Loucy (cell line): Measurements from ENCODE around the gene STIMATE.

Experiments used
- H2AFZ ChIP-seq: fragments of 200-600 bp; sonication (generic); 2 replicates; pipeline ENCODE4 v1.6.0; 2016; ENCODE audit warnings: antibody characterized with exemption, mild to moderate bottlenecking, low read length, moderate library complexity
- H3F3A ChIP-seq: fragments of 200-600 bp; 2 replicates; pipeline ENCODE4 v1.6.0; 2016; ENCODE audit warnings: antibody characterized with exemption, low read depth, mild to moderate bottlenecking
- H3K27me3 ChIP-seq: fragments of 200-600 bp; sonication (generic); 2 replicates; pipeline ENCODE4 v1.6.1; 2014; ENCODE audit warnings: low read length, mild to moderate bottlenecking; ENCODE audit not compliant: insufficient read depth, poor library complexity, severe bottlenecking
- H3K36me3 ChIP-seq: fragments of 200-600 bp; sonication (generic); 2 replicates; pipeline ENCODE4 v1.6.1; 2016; ENCODE audit warnings: low read length; ENCODE audit not compliant: insufficient read depth
- H3K4me1 ChIP-seq: fragments of 200-600 bp; sonication (generic); 2 replicates; pipeline ENCODE4 v1.5.1; 2014; ENCODE audit warnings: low read length, mild to moderate bottlenecking; ENCODE audit not compliant: insufficient read depth, poor library complexity, severe bottlenecking
- H3K4me2 ChIP-seq: fragments of 200-600 bp; sonication (generic); 2 replicates; pipeline ENCODE4 v1.6.0; 2014; ENCODE audit warnings: antibody characterized with exemption, low read length, low read depth, mild to moderate bottlenecking; ENCODE audit not compliant: poor library complexity, severe bottlenecking
- H3K4me3 ChIP-seq: fragments of 200-600 bp; sonication (generic); 2 replicates; pipeline ENCODE4 v1.5.1; 2014; ENCODE audit warnings: low read length, mild to moderate bottlenecking, mixed read lengths; ENCODE audit not compliant: poor library complexity, severe bottlenecking
- H3K79me2 ChIP-seq: fragments of 200-600 bp; sonication (generic); 2 replicates; pipeline ENCODE4 v1.6.1; 2014; ENCODE audit warnings: low read length; ENCODE audit not compliant: insufficient read depth
- H3K9ac ChIP-seq: fragments of 200-600 bp; sonication (generic); 2 replicates; pipeline ENCODE4 v1.6.0; 2014; ENCODE audit warnings: mild to moderate bottlenecking, low read depth, low read length, moderate library complexity; ENCODE audit not compliant: poor library complexity, severe bottlenecking
- H3K9me2 ChIP-seq: fragments of 200-600 bp; sonication (generic); replicated peaks from 2 replicates; pipeline ENCODE4 v1.6.1; 2016; ENCODE audit warnings: low read depth, low read length, mixed read lengths
- H3K9me3 ChIP-seq: fragments of 200-600 bp; sonication (generic); 2 replicates; pipeline ENCODE4 v1.6.1; 2014; ENCODE audit warnings: mild to moderate bottlenecking, antibody characterized with exemption, low read length, low read depth; ENCODE audit not compliant: insufficient read depth
- H4K20me1 ChIP-seq: fragments of 200-600 bp; sonication (generic); 2 replicates; pipeline ENCODE4 v1.6.0; 2014; ENCODE audit warnings: antibody characterized with exemption, low read length, mild to moderate bottlenecking; ENCODE audit not compliant: insufficient read depth, poor library complexity, severe bottlenecking
- CTCF ChIP-seq: fragments of 200-600 bp; sonication (generic); conservative IDR thresholded peaks from 2 replicates; pipeline ENCODE4 v1.5.1; 2014; ENCODE audit warnings: mild to moderate bottlenecking, antibody characterized with exemption, low read length
- EZH2phosphoT487 ChIP-seq: fragments of 200-600 bp; IDR thresholded peaks from 2 replicates; pipeline ENCODE4 v1.6.1; 2018; ENCODE audit warnings: antibody characterized with exemption, mild to moderate bottlenecking, moderate library complexity, borderline replicate concordance

STIMATE gene

GRCh38 chr3:52859686-52860423 is 37.5 kb downstream of the STIMATE start:
- Histone ChIP-seq H3K79me2 (no peaks in the 10 kb centered on the region), H3K27me3 (no peaks in the 10 kb centered on the region), H2AFZ (no peak overlapping the region), H3K9me3 (no peaks in the 10 kb centered on the region), H3K9me2 (no peaks in the 10 kb centered on the region), H3K4me3 (no peak overlapping the region), H3F3A (no peaks in the 10 kb centered on the region), H3K9ac (no peak overlapping the region), H3K4me1 (no peaks in the 10 kb centered on the region), H4K20me1 (no peaks in the 10 kb centered on the region), H3K4me2 (no peak overlapping the region), H3K36me3 (no peaks in the 10 kb centered on the region; the same call in 1 of the 2 replicates)
- TF ChIP-seq EZH2phosphoT487 (no peak), CTCF (no peak)

- H3K4me1 ChIP-seq = no peaks in the 10 kb centered on the region
- no peak overlapping the region for H3K4me2 ChIP-seq
- H3K9me2 ChIP-seq = no peaks in the 10 kb centered on the region
- H2AFZ ChIP-seq = no peak overlapping the region
- H3K79me2 ChIP-seq = no peaks in the 10 kb centered on the region
- no peaks in the 10 kb centered on the region for H3K9me3 ChIP-seq
- no peaks in the 10 kb centered on the region for H3F3A ChIP-seq
- no peak for TF ChIP-seq EZH2phosphoT487
- TF ChIP-seq CTCF = no peak
- no peaks in the 10 kb centered on the region for H4K20me1 ChIP-seq
- no peak overlapping the region for H3K4me3 ChIP-seq
- H3K27me3 ChIP-seq = no peaks in the 10 kb centered on the region
- no peak overlapping the region for H3K9ac ChIP-seq
- H3K36me3 ChIP-seq = peaks cover 4% of the 10 kb centered on the region; the same call in 1 of the 2 replicates
These were observed 39.5 kb downstream of the STIMATE start for GRCh38 chr3:52857864-52858263.

GRCh38 chr3:52857133-52857532 is 40.2 kb downstream of the STIMATE start:
- H4K20me1 ChIP-seq = no peaks in the 10 kb centered on the region
- H3K27me3 ChIP-seq = no peaks in the 10 kb centered on the region
- no peak overlapping the region for H3K4me2 ChIP-seq
- no peaks in the 10 kb centered on the region for H3K9me3 ChIP-seq
- peaks cover 8% of the 10 kb centered on the region; the same call in 1 of the 2 replicates for H3K36me3 ChIP-seq
- no peaks in the 10 kb centered on the region for H3K4me1 ChIP-seq
- H3K4me3 ChIP-seq = no peak overlapping the region
- H3K9ac ChIP-seq = no peak overlapping the region
- no peaks in the 10 kb centered on the region for H3K79me2 ChIP-seq
- H3F3A ChIP-seq = no peaks in the 10 kb centered on the region
- no peak for TF ChIP-seq EZH2phosphoT487
- no peak for TF ChIP-seq CTCF
- H3K9me2 ChIP-seq = no peaks in the 10 kb centered on the region
- no peak overlapping the region for H2AFZ ChIP-seq
